GM13977 (cell line): ENCODE results near the gene ARHGAP1.
"Not testable (repeated sequence)": the region's sequence is repeated elsewhere in the genome, so short reads cannot be mapped to it uniquely, and the experiment has no call there.

Source experiments
- DNase-seq: peaks from one replicate; pipeline ENCODE4 v3.0.0; 2012; ENCODE audit warnings: low spot score
- CTCF ChIP-seq: IDR thresholded peaks from 2 replicates; pipeline ENCODE4 v1.5.1; 2012; ENCODE audit warnings: mild to moderate bottlenecking, control low read depth; ENCODE audit not compliant: insufficient read depth; ENCODE audit errors: extremely low read depth, missing control alignments
- in situ Hi-C: fragments of 300-500 bp; cut with MboI; formaldehyde crosslinking; loops from one replicate; pipeline ENCODE4 v1.12.0; 2022; ENCODE audit warnings: low sequenced_read_pairs, low pct_unique_long_range_greater_than_20kb, mixed read lengths, inconsistent platforms; ENCODE audit not compliant: unreplicated experiment

The ARHGAP1 gene

GRCh38 chr11:46718155-46719019 lies 18.0 kb upstream of the ARHGAP1 start:
- in situ Hi-C loops = no loop called here
- TF ChIP-seq CTCF = no peak
- no peak for DNase-seq

- in situ Hi-C loops = not testable (repeated sequence)
Observed at GRCh38 chr11:46717825-46718154, 17.4 kb upstream of the ARHGAP1 start.

GRCh38 chr11:46712874-46713576 lies 12.6 kb upstream of the ARHGAP1 start:
- TF ChIP-seq CTCF = no peak
- in situ Hi-C loops = no loop called here

More at GRCh38 chr11:46717825-46718154, 17.4 kb upstream of the ARHGAP1 start:
- DNase-seq = not testable (repeated sequence)

GRCh38 chr11:46711303-46711702 lies 10.9 kb upstream of the ARHGAP1 start:
- no peak for TF ChIP-seq CTCF
- in situ Hi-C loops = no loop called here
- no peak for DNase-seq

More at GRCh38 chr11:46712874-46713576, 12.6 kb upstream of the ARHGAP1 start:
- no peak for DNase-seq

GRCh38 chr11:46710821-46711269 lies 10.4 kb upstream of the ARHGAP1 start:
- in situ Hi-C loops = no loop called here
- no peak for TF ChIP-seq CTCF
- no peak for DNase-seq

- in situ Hi-C loops, DNase-seq: not testable (repeated sequence)
Observed at GRCh38 chr11:46709351-46709750, 8.9 kb upstream of the ARHGAP1 start.

- DNase-seq = no peak
- in situ Hi-C loops = no loop called here
- TF ChIP-seq CTCF = no peak
Observed at GRCh38 chr11:46706886-46707285, 6.5 kb upstream of the ARHGAP1 start.
